SK-N-SH (cell line): ENCODE data around the gene KRTAP5-4. TPM values are rescaled to one million over a fixed set of nuclear protein-coding genes. Genes with fewer than 3 reads are reported as not detected.

Source experiments
- CTCF ChIA-PET: fragments of 300-600, 350-600 bp; formaldehyde crosslinking; extraction: SDS; loops from one replicate; lab custom pipeline; 2021; lab: Yijun Ruan, JAX
- POLR2A ChIA-PET: fragments of 350-600 bp; sonication (Branson Sonifier 250); formaldehyde crosslinking; extraction: SDS; loops from one replicate; lab custom pipeline; 2020; ENCODE audit warnings: antibody characterized with exemption, inconsistent platforms; lab: Yijun Ruan, JAX
- DNase-seq: peaks from one replicate; pipeline ENCODE4 v3.0.0; 2012
- H2AFZ ChIP-seq: fragments of 200-600 bp; sonication (generic); 2 replicates; pipeline ENCODE4 v1.8.1; 2016; ENCODE audit warnings: antibody characterized with exemption, mild to moderate bottlenecking, low read depth
- H3F3A ChIP-seq: fragments of 200-600 bp; sonication (generic); replicated peaks from 2 replicates; pipeline ENCODE3; 2016; ENCODE audit warnings: antibody characterized with exemption, mild to moderate bottlenecking; ENCODE audit not compliant: insufficient read depth
- H3K27ac ChIP-seq, 2 experiments: fragments of 200-500 bp in 1 of 2; fragments of 200-600 bp in 1 of 2; sonication (Bioruptor generic) in 1 of 2; sonication (generic), shearing (Covaris generic) in 1 of 2; 2 replicates each; pipeline versions ENCODE4 v1.5.1 to v1.6.1; 2014 to 2016; ENCODE audit warnings: low read depth in 2 of 2, inconsistent platforms in 1 of 2, low read length in 1 of 2, mild to moderate bottlenecking in 1 of 2, mixed read lengths in 1 of 2
- H3K27me3 ChIP-seq: fragments of 200-600 bp; sonication (generic), shearing (Covaris generic); 2 replicates; pipeline ENCODE4 v1.6.1; 2016; ENCODE audit warnings: mixed run types; ENCODE audit not compliant: insufficient read depth
- H3K36me3 ChIP-seq, 2 experiments: fragments of 200-500 bp in 1 of 2; fragments of 200-600 bp in 1 of 2; sonication (Bioruptor generic) in 1 of 2; sonication (generic) in 1 of 2; replicated peaks in 1 of 2; 2 replicates each; pipeline versions ENCODE3 to v1.5.1; 2014 to 2016; ENCODE audit warnings: low read length in 1 of 2, mild to moderate bottlenecking in 1 of 2; ENCODE audit not compliant: insufficient read depth in 2 of 2, control insufficient read depth in 1 of 2
- H3K4me1 ChIP-seq, 2 experiments: fragments of 200-500 bp in 1 of 2; fragments of 200-600 bp in 1 of 2; sonication (Bioruptor generic) in 1 of 2; sonication (generic), shearing (Covaris generic) in 1 of 2; 2 replicates each; pipeline versions ENCODE4 v1.5.1 to v1.6.1; 2014 to 2016; ENCODE audit warnings: low read depth in 1 of 2, low read length in 1 of 2, mixed run types in 1 of 2; ENCODE audit not compliant: insufficient read depth in 2 of 2, control insufficient read depth in 1 of 2
- H3K4me2 ChIP-seq: fragments of 200-600 bp; sonication (generic), shearing (Covaris generic); 2 replicates; pipeline ENCODE4 v1.6.1; 2017; ENCODE audit warnings: mixed run types
- H3K4me3 ChIP-seq, 2 experiments: fragments of 200-500 bp in 1 of 2; fragments of 200-600 bp in 1 of 2; sonication (Bioruptor generic) in 1 of 2; sonication (generic), shearing (Covaris generic) in 1 of 2; 2 replicates each; pipeline versions ENCODE4 v1.5.1 to v1.8.1; 2014 to 2016; ENCODE audit warnings: low read depth in 2 of 2, inconsistent platforms in 1 of 2, low read length in 1 of 2, mild to moderate bottlenecking in 1 of 2, mixed read lengths in 1 of 2, moderate library complexity in 1 of 2
- H3K79me2 ChIP-seq: fragments of 200-600 bp; sonication (generic); 2 replicates; pipeline ENCODE4 v1.8.1; 2017; ENCODE audit warnings: mild to moderate bottlenecking; ENCODE audit not compliant: insufficient read depth
- H3K9ac ChIP-seq: fragments of 200-600 bp; sonication (generic); 2 replicates; pipeline ENCODE4 v1.6.1; 2017; ENCODE audit warnings: mixed run types
- H3K9me2 ChIP-seq: fragments of 200-600 bp; sonication (generic); 2 replicates; pipeline ENCODE4 v1.6.1; 2017; ENCODE audit warnings: mixed run types
- H3K9me3 ChIP-seq: fragments of 200-600 bp; sonication (generic); 2 replicates; pipeline ENCODE4 v1.6.1; 2017; ENCODE audit warnings: mixed run types, mild to moderate bottlenecking, moderate library complexity
- H4K20me1 ChIP-seq: fragments of 200-600 bp; sonication (generic); 2 replicates; pipeline ENCODE4 v1.6.1; 2017; ENCODE audit warnings: mild to moderate bottlenecking, mixed run types; ENCODE audit not compliant: insufficient read depth
- CHD2 ChIP-seq: fragments of 150-350 bp; IDR thresholded peaks from 2 replicates; pipeline ENCODE4 v1.6.1; 2018; ENCODE audit warnings: low read length; ENCODE audit not compliant: partially characterized antibody
- FOSL2 ChIP-seq: IDR thresholded peaks from 2 replicates; pipeline ENCODE4 v1.4.0; 2012; ENCODE audit warnings: low read depth, mild to moderate bottlenecking, moderate library complexity, borderline replicate concordance
- FOXJ3 ChIP-seq: sonication (generic); formaldehyde crosslinking; IDR thresholded peaks from 2 replicates; pipeline ENCODE4 v1.5.1; 2020; ENCODE audit warnings: mild to moderate bottlenecking, missing genetic modification reagents
- GABPA ChIP-seq: IDR thresholded peaks from 2 replicates; pipeline ENCODE4 v1.4.0; 2012; ENCODE audit warnings: low read depth, mild to moderate bottlenecking
- GATA2 ChIP-seq: sonication (generic); formaldehyde crosslinking; IDR thresholded peaks from 2 replicates; pipeline ENCODE4 v1.5.0; 2020; ENCODE audit warnings: mild to moderate bottlenecking, missing genetic modification reagents
- MEF2A ChIP-seq: IDR thresholded peaks from 2 replicates; pipeline ENCODE4 v1.4.0; 2012; ENCODE audit warnings: low read depth, borderline replicate concordance
- NFIC ChIP-seq: IDR thresholded peaks from 2 replicates; pipeline ENCODE4 v1.4.0; 2012; ENCODE audit warnings: borderline replicate concordance
- NRF1 ChIP-seq: IDR thresholded peaks from 2 replicates; pipeline ENCODE4 v1.6.1; 2012; ENCODE audit warnings: low read depth, mild to moderate bottlenecking, low read length
- PBX3 ChIP-seq: IDR thresholded peaks from 2 replicates; pipeline ENCODE4; 2012
- RAD21 ChIP-seq: IDR thresholded peaks from 2 replicates; pipeline ENCODE4 v1.6.1; 2012; ENCODE audit warnings: mild to moderate bottlenecking, low read length
- RCOR1 ChIP-seq: fragments of 150-350 bp; IDR thresholded peaks from 2 replicates; pipeline ENCODE4 v1.6.1; 2017; ENCODE audit warnings: antibody characterized with exemption, low read length
- RFX5 ChIP-seq: IDR thresholded peaks from 2 replicates; pipeline ENCODE4 v1.6.1; 2012; ENCODE audit warnings: mild to moderate bottlenecking, improper control_type of control experiment, low read length
- RXRA ChIP-seq: IDR thresholded peaks from 2 replicates; pipeline ENCODE4 v1.4.0; 2012; ENCODE audit warnings: low read depth, mild to moderate bottlenecking, borderline replicate concordance
- SIN3A ChIP-seq: IDR thresholded peaks from 2 replicates; pipeline ENCODE4 v1.6.1; 2012; ENCODE audit warnings: low read depth, mild to moderate bottlenecking, low read length, moderate library complexity, borderline replicate concordance
- TAF1 ChIP-seq: IDR thresholded peaks from 2 replicates; pipeline ENCODE4 v1.6.1; 2012; ENCODE audit warnings: low read depth, mild to moderate bottlenecking, low read length, moderate library complexity, borderline replicate concordance
- TCF12 ChIP-seq: IDR thresholded peaks from 2 replicates; pipeline ENCODE4 v1.4.0; 2012
- TEAD4 ChIP-seq: IDR thresholded peaks from 2 replicates; pipeline ENCODE4 v1.4.0; 2012; ENCODE audit warnings: mild to moderate bottlenecking, borderline replicate concordance; ENCODE audit not compliant: insufficient read depth
- WGBS: methylation state at CpG from one replicate; pipeline ENCODE4 v1.1.6; 2017; ENCODE audit warnings: low lambda C conversion rate; 5-methylcytosine and 5-hydroxymethylcytosine counted together
- polyA plus RNA-seq, 3 experiments: library from polyadenylated mRNA; depleted of rRNA; stranded (reverse); fragments of >200 nt; gene quantifications; 2 replicates each; pipeline ENCODE4 v1.2.3, GENCODE V29; 2012
- TF ChIP-seq, protein P1 (sequence below): IDR thresholded peaks from 2 replicates; pipeline ENCODE4 v1.4.0; 2012; ENCODE audit warnings: low read depth
- TF ChIP-seq, protein P2 (sequence below): fragments of 200-600 bp; sonication (generic); IDR thresholded peaks from 2 replicates; pipeline ENCODE4 v1.6.1; 2017; ENCODE audit warnings: antibody characterized with exemption, mild to moderate bottlenecking, moderate library complexity
- TF ChIP-seq, protein P3 (sequence below): fragments of 150-350 bp; IDR thresholded peaks from 2 replicates; pipeline ENCODE4 v1.6.1; 2016; ENCODE audit warnings: mild to moderate bottlenecking, low read depth, low read length

Gene KRTAP5-4
- polyA plus RNA-seq, 1 of the 3 experiments (the other 2 are of a cell fraction), result not detected

DNA sequence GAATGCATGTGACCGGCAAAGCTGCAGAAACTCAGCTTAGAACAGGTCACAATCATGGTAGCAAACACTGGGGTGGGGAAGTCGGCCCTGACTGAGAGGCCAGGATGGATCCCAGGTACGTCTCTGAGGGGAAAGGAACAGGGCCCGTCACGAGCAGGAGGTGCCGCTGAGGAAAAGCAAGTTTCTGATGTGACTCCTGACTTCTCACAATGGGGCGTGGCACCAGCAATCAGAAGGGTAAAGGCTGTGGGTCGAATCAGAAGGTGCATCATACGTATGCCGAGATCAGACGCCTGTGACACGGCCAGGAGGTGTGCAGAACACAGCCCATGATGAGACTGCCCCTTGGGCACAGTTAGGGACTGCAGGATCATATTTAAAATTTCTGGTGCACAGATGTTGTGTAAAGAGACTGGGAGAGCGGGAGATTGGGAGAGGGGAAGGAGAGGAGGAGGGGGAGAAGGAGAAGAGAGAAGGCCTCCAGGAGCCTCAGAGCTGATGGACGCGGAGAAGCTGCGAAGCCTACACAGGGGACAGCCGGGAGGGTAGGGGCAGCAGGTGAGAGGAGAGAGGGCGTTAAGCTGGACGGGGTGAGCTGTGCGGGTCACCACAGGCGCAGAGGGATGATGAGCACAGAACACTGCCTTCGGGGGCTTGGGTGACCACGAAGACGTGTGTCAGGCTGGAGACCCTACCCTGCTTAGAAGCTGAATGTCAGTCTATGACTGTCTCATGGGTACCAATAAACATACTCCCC is 38.4 kb upstream of the KRTAP5-4 start:
- ChIA-PET CTCF (interaction anchor here (1.3 to 2.6 kb wide), 2 partner anchors 173 to 222 kb away, joined by 3 to 8 read pairs; no protein-coding TSS in a partner anchor), POLR2A (no interaction called here)
- 51% methylated on average over 24 of the region's 24 CpGs for WGBS

More for the DNA sequence above, 38.4 kb upstream of the KRTAP5-4 start:
- Histone ChIP-seq H3K4me3 (no peak overlapping the region), H3K79me2 (no peaks in the 10 kb centered on the region), H3K27ac (no peak overlapping the region), H4K20me1 (no peaks in the 10 kb centered on the region), H3K4me2 (no peak overlapping the region), H3K9ac (no peak overlapping the region), H3K27me3 (no peaks in the 10 kb centered on the region), H2AFZ (no peak overlapping the region), H3K36me3 (no peaks in the 10 kb centered on the region), H3F3A (no peaks in the 10 kb centered on the region), H3K9me3 (no peaks in the 10 kb centered on the region), H3K9me2 (no peaks in the 10 kb centered on the region), H3K4me1 (peaks cover 0 to 16% of the 10 kb centered on the region in 2 experiments; a peak in 1 of 4 replicates)
- TF ChIP-seq GABPA (no peak), RXRA (no peak), RFX5 (no peak), TEAD4 (no peak), RCOR1 (no peak), SIN3A (no peak), MEF2A (no peak), PBX3 (no peak), NFIC (no peak), FOSL2 (no peak), TAF1 (no peak), FOXJ3 (CRISPR knock-in tag) (no peak), RAD21 (no peak), GATA2 (CRISPR knock-in tag) (no peak), NRF1 (no peak), CHD2 (no peak), TCF12 (no peak)
- TF ChIP-seq, protein P1, sequence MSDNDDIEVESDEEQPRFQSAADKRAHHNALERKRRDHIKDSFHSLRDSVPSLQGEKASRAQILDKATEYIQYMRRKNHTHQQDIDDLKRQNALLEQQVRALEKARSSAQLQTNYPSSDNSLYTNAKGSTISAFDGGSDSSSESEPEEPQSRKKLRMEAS, result no peak
- TF ChIP-seq, protein P2, sequence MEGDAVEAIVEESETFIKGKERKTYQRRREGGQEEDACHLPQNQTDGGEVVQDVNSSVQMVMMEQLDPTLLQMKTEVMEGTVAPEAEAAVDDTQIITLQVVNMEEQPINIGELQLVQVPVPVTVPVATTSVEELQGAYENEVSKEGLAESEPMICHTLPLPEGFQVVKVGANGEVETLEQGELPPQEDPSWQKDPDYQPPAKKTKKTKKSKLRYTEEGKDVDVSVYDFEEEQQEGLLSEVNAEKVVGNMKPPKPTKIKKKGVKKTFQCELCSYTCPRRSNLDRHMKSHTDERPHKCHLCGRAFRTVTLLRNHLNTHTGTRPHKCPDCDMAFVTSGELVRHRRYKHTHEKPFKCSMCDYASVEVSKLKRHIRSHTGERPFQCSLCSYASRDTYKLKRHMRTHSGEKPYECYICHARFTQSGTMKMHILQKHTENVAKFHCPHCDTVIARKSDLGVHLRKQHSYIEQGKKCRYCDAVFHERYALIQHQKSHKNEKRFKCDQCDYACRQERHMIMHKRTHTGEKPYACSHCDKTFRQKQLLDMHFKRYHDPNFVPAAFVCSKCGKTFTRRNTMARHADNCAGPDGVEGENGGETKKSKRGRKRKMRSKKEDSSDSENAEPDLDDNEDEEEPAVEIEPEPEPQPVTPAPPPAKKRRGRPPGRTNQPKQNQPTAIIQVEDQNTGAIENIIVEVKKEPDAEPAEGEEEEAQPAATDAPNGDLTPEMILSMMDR, result no peak
- TF ChIP-seq, protein P3, sequence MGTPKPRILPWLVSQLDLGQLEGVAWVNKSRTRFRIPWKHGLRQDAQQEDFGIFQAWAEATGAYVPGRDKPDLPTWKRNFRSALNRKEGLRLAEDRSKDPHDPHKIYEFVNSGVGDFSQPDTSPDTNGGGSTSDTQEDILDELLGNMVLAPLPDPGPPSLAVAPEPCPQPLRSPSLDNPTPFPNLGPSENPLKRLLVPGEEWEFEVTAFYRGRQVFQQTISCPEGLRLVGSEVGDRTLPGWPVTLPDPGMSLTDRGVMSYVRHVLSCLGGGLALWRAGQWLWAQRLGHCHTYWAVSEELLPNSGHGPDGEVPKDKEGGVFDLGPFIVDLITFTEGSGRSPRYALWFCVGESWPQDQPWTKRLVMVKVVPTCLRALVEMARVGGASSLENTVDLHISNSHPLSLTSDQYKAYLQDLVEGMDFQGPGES, result no peak
- DNase-seq, result peak; percentile 52
